HG03354 (cell line): ENCODE data around the gene HEBP2.
"Not testable (repeated sequence)": the region's sequence is repeated elsewhere in the genome, so short reads cannot be mapped to it uniquely, and the experiment has no call there.

Experiments used
- ATAC-seq: cut with Tn5 transposase; IDR thresholded peaks from one replicate; pipeline ENCODE4 v1.9.1; 2021; ENCODE audit warnings: mild to moderate bottlenecking; ENCODE audit not compliant: unreplicated experiment, poor library complexity, severe bottlenecking

HEBP2 gene, protein sequence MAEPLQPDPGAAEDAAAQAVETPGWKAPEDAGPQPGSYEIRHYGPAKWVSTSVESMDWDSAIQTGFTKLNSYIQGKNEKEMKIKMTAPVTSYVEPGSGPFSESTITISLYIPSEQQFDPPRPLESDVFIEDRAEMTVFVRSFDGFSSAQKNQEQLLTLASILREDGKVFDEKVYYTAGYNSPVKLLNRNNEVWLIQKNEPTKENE

DNA sequence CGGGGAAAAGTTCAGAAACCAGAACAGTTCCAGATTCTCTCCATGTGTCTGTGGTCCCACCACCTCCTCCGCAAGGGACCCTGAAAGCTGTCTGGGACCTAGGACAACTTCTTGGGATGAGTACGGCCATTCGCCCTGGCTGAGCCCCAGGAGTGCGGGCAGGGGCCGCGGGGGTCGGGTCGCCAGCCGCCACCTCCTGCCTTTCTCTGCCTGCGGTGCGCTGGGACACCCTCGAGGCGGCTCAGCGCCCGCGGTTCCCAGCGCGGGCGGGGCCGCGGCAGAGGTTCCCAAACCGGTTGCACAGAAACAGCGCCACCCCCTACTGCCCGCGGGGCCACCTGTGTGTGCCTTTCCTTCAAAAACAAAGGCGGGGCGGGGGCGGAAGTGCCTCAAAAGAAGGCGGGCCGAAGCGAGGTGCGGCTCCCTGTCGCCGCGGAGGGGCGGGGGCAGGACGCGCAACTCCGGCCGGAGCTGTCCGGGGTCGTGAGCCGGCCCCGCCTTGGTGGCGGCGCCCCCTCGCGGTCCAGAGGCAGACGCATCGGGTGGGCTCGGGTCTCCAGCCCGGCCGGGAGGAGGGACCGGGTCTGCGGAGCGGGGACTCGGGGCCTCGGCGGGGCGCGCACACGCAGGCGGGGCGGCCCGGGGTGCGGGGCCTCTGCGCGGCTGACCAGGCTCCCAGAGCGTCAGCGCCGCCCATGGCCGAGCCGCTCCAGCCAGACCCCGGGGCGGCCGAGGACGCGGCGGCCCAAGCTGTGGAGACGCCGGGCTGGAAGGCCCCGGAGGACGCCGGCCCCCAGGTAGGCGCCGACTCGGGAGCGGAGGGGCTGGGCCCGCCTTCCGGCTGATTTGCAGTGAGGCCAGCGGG, at the start of gene HEBP2:
Gene HEBP2, plus strand, starts transcription at position 423 of the 865 bp plus-strand sequence. Its CDS starts 273 bp downstream, at position 696.
- peak; percentile 84 for ATAC-seq

DNA sequence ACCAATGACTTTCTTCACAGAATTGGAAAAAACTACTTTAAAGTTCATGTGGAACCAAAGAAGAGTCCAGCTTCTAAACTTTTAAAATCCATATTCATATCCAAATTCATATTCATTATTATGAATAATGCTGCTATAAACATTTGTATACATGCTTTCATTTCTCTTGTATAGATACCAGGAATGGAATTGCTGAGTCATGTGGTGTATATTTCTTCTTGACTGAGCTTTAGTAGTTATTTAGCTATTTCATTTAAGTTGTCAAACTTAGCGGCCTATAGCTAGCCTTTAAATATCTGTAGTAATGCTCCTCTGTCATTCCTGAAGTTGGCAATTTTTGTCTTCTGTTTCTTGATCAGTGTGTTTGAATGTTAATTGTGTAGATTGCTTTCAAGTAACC, 46.1 kb upstream of the HEBP2 start:
- no peak for ATAC-seq

GRCh38 chr6:138368684-138369083, 35.3 kb upstream of the HEBP2 start:
- ATAC-seq, result not testable (repeated sequence)

DNA sequence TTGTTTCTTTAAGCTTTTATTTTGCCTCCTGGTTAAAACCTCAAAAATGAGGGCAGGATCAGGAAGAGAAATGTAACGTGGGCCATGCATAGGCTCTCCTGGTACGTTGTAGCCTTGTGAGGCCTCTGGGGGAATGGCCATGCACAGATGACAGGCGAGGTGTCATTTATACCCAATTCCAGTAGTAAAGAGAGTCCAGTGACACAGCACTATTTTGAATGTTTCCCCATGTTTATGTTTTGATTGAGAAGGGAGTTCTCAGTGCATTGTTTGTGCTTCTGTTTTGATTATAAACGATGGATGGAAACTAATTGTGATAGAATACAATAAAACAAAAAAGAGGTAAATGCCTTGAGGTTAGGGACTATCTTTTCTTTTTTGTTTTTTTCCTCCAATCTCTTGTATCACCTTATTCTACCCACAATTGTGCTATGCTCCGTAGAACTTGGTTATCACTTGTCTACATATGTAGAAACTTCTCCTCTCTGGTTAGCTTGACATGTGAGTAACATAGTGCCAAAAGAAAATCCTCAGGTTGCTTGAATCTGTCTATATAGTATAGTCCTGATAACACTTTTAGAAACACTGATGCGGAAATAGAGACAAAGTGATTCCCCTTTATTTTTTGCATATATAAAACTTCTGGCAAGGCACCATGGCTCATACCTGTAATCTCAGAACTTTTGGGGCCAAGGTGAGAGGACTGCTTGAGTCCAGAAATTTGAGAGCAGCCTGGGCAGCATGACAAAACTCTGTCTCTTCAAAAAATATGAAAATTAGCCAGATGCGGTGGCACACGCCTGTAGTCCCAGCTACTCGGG, 33.2 kb upstream of the HEBP2 start:
- ATAC-seq, result no peak

- no peak for ATAC-seq
Observed at GRCh38 chr6:138371452-138371711, 32.6 kb upstream of the HEBP2 start.

DNA sequence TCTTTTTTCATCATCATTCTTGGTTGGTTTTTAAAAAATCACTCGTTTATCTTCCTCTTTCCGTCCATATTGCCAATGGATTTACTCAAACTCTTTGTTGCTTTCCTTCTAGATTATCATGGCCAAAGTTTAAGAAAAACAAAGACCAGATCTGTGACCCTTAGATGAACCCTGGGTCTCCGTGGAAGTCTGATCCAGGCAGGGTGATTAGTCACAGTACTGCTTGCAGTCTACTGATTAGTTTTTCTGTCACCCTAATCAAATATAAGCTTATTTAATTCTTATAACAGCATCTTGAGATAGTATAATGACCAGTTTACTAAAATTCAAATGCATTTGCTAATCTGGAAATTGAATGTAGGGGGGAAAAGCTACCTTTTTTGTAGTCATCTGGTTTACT, 32.3 kb upstream of the HEBP2 start:
- ATAC-seq, result no peak

DNA sequence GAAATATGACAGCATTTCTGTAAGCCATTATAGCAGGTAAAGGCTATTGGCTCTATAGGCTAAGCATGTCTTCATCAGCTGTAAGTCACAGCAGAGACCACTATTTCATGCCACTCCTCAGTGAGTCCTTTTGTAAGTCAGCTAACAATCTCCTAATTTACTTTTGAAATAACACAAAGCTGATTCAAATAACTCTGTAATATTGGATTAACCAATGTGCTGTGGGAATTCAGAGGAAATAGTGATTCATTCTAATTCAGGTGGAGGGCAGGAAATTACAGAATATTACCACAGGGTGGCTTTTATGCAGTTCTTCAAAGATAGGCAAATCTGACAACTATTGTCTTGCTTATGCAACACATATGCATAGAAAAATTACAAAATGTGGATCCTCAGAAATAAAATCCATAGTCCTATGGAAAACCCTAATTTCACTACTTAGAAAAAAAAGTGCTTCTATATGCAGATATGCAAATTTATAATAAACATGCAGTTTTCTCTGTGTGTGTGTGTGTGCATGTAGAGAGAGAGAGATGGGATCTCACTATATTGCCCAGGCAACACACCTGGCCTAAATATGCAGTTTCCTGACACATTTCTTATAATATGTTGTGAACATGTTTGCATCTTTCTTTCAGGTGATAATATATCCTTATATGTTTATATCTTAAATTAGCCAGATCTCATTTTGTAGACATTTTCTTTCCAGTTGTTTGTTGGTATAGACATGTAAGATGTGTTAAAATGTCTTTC, 31.1 kb upstream of the HEBP2 start:
- ATAC-seq, result no peak

GRCh38 chr6:138374230-138374629, 29.8 kb upstream of the HEBP2 start:
- no peak for ATAC-seq

DNA sequence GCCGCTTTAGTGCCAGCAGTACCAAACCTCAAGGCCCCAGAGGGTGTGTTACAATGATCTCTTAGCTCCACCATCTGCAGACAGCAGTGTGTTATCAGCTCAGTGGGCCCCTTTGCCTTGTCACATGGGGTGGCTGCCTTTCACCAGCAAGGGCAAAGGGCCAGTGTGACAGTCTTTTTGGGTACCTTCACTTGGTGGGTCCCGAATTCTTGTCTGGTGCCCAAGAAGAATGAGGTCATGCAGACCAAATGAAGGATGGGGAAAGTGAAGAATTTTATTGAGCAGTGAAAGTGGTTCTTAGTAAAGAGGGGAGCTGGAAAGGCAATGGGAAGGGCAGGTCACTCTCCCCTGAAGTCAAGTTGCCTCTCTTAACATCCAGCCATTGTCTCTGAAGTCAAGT, 29.2 kb upstream of the HEBP2 start:
- ATAC-seq, result no peak

DNA sequence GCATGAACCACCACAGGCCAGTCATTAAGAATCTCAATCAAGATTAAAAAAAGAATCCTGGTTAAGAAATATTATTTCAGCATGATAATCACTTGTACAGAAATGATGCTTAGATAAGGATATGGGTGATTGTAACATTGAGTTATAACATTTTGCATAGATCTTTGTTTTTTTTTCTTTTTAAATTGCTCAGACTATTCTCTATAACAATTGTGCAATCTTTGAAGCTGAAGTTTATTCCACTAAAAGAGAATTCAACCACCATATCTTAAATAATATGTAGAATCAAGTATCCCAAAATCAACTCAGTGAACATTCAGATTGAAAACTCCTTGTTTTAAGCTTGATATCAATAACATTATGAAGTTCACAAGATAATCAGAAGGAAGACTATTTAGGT, 27.0 kb upstream of the HEBP2 start:
- no peak for ATAC-seq

- ATAC-seq, result no peak
Observed at GRCh38 chr6:138377844-138378243, 26.2 kb upstream of the HEBP2 start, which contains the start of gene SMIM28. Gene SMIM28 (plus strand): TSS chr6:138377905. CDS start chr6:138378073, 168 bp downstream.

DNA sequence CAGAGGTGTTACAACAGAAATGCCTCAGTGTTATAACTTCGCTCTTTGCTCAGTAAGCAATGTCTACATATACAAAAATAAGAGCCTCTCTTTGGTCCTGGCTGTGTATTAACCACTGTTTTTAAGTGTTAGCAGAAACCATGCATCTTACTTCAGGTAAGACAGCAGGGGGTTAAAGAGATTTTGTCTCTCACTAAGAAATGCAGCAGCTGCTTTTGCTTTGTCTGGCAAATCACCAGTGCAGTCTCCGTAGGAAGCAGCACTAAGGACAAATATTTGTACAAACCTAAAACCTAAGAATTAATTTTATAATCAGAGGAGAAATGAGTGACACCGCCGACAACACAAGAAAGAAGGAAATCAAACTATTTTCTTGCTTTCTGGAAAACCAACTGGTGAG, 25.6 kb upstream of the HEBP2 start:
- no peak for ATAC-seq

DNA sequence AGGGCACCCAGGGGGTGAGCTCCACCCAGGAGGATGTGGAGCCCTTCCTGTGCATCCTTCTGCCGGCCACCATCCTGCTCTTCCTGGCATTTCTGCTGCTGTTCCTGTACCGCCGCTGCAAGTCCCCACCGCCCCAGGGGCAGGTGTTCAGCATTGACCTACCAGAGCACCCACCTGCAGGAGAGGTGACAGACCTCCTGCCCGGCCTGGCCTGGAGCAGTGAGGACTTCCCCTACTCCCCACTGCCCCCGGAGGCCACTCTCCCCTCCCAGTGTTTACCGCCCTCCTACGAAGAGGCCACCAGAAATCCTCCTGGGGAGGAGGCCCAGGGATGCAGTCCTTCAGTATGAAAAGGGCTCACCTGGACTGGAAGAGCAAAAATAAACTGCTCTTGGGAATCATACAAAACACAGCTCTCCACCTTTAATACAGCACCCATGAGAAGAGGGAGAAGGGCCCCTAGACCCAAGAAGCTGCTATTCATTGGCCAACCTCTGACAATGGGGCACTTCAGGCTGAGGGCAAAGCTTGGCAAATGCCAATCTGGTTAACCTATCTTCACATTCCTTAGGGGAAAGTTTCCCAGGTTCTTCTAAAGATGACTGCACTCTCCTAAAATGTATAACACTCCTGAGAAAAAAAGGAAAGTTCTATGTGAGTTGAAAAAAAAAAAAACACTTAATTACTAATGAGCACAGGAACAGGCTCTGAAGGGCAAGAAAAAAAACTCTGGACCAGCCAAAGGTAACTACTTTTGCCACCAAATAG, 21.3 kb upstream of the HEBP2 start:
- ATAC-seq, result no peak

GRCh38 chr6:138383776-138384175, 20.2 kb upstream of the HEBP2 start:
- ATAC-seq, result no peak

DNA sequence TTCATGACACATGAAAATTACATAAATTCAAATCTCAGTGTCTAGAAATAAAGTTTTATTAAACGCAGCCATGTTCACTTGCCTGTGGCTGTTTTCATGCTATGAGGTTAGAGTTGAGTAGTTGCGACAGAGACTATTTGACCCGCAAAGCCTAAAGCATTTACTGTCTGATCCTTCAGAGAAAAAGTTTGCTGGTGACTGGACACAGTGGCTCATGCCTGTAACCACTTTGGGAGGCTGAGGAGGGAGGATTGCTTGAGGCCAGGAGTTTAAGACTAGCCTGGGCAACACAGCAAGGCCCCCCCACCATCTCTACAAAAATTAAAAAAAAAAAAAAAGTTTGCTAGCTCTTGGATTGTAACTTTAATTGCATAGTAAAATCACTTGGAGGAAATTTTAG, 17.1 kb upstream of the HEBP2 start:
- no peak for ATAC-seq

DNA sequence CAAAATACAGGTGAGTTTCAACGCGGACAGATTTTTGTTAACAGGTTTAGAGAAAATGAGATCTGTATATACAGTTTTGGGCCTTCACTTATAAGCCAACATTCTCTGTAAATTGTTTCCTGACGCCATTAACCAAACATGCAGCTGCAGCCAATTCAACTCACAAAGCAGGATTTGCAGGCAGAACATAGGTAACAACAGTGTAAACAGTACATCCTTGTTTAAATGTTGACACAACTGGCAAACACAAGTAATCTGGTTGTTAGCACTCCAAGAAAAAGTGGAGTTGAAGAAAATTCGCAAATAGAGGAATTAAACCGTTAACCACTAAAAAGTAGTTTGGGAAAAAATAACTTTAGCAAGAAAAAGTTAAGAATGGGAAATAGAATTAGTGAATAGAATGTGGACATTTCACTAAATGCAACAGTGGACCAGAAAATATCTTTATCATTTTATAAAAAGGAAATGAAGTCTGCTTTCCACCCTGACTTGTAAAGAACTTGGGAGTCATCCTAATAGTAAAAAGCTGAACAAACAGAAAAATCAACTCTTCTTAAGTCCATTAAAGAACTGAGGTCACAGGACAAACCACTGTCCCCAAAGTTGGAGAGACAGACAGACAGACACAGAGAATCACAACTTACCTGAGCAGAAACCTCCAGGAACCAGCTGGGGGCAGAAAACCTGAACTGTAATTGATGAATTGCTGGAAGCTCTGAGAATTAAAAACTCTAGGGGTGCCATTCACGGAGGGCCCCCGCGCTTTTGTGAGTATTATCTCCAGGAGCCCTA, 16.2 kb upstream of the HEBP2 start:
- ATAC-seq, result no peak

- no peak for ATAC-seq
Observed at GRCh38 chr6:138389551-138389950, 14.5 kb upstream of the HEBP2 start.
